Dermis blood vessel endothelial cell (primary cell): ENCODE measurements around the gene CHMP4A. TPM values are rescaled to one million over a fixed set of nuclear protein-coding genes. Genes with fewer than 3 reads are reported as not detected.
A peak's percentile ranks its signal among the peaks of the same experiment; 100 is the strongest.
"Not testable (repeated sequence)": the region's sequence is repeated elsewhere in the genome, so short reads cannot be mapped to it uniquely, and the experiment has no call there.

Source experiments
- DNase-seq: peaks from one replicate; pipeline ENCODE4 v3.0.0; 2010
- total RNA-seq: library from RNA; depleted of rRNA; stranded (reverse); fragments of >200 nt; gene quantifications from 2 replicates; pipeline ENCODE4 v1.2.3, GENCODE V29; 2014

CHMP4A gene
- total RNA-seq, 1 donor from 2014 or later: 39.3 TPM

DNA sequence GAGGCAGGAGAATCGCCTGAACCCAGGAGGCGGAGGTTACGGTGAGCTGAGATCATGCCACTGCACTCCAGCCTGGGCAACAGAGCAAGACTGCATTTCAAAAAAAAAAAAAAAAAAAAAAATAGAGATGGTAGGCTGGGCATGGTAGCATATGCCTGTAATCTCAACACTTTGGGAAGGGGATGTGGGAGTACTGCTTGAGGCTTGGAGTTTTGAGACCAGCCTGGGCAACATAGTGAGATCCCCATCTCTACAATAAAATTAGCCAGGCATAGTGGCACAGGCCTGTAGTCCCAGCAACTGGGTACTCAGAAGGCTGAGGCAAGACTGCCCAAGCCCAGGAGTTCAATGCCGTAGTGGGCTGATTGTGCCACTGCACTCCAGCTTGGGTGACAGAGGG, 9.7 kb upstream of the CHMP4A start:
- not testable (repeated sequence) for DNase-seq

DNA sequence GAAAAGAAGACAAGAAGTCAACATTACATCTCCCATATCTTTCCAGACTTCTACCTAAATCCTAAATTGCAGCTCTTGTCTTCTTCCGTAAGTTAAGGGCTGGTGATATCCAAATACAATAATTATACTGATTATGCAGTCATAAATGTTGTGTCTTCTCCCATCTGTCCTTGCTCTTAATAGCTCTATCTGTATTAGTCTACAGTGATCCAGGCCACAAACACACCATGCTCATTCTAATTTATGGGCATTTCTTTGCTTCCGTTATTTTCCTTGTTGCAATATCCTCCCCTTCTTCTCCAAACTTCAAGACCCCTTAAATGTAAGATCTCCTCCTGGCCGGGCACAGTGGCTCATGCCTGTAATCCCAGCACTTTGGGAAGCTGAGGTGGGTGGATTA, 6.2 kb upstream of the CHMP4A start:
- DNase-seq: no peak

DNA sequence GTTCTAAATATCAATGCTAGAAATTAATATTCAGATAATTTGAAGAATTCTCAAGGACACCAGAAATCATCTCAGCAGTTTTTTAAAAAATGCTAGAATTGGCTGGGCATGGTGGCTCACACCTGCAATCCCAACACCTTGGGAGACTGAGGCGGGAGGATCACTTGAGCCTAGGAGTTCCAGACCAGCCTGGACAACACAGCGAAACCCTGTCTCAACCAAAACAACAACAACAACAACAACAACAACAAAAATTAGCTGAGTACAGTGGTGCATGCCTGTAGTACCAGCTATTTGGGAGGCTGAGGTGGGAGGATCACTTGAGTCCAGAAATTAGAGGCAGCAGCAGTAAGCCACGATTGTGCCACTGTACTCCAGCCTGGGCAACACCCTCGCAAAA, 5.8 kb upstream of the CHMP4A start:
- DNase-seq: no peak

DNA sequence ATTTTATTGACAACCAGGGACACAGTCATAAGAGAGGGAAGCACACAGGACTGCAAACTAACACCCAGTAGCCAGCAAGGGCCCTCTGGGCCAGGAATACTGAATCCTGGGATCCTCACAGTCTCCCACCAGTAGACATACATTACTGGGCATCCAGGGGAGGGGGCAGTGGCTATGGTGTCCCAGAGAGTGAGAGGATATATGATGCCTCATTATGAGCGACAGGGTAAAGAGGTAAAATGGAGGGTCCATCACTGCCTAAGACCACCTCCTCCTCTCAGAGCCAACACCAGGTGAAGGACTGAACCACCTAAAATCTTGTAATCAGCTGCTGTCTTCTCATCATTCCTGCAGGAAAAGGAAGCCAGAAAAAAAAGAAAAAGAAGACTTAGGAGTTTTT, 3.6 kb upstream of the CHMP4A start:
- not testable (repeated sequence) for DNase-seq

DNA sequence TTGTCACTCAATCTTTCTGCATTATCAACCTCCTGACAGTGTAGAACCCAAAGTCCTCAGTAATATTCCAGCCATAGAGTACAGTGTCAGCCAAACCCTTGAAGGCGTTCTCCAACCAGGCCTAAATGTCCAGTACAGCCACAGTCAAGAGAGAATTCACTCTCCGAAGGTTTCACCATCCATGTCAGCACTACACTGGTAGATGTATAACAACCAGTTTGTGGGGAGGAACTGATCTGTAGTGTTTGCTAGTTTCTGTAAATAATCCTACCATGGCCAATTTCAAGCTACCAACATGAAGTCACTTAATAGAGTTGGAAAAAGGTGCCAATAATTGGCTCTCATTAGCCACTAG, 3.0 kb upstream of the CHMP4A start:
- DNase-seq: no peak

DNA sequence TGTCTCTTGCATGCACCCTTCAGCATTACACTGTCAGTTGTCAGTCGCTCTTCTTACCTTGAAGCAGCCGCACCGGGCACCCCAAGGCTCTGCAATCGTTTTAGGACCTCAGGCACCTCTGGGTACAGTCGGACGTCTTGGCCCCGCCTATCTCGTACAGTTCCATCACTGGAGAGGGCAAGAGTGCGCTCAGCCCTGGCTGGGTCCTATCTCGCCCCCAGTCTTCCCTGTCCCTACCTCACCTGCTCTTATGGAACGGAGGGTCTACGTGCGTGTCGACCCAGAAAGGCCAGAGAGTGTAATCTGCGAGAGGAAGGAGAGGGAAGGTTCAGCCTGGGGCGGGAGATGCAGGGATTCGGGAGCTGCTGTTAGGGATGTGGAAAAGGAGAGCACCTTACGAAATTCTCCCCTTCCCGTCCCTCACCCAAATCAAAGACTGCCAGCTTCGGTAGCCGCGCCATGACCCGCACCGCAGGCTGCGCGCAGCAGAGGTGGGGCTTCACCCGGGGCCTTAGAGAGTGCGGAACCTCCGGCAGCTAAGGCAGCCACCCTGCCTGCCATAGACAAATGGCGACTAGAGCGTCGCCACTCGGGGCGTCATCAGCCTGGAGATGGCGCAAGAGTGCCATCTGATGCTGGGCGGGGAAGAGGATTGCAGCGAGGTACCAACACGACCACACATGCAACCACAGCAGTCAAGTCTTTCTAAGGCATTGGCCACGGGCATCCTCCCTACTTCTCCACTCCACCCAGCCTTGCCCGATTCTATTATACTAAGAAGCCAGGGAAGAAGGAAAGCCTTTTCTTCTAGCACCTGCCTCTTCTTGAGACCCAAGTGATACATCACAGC, 2.4 kb upstream of the CHMP4A start, which contains the start of gene MDP1:
Gene MDP1, minus strand, starts transcription at position 572 of the 850 bp plus-strand sequence. Its CDS starts 111 bp downstream, at position 461.
- peak; percentile 95 for DNase-seq

DNA sequence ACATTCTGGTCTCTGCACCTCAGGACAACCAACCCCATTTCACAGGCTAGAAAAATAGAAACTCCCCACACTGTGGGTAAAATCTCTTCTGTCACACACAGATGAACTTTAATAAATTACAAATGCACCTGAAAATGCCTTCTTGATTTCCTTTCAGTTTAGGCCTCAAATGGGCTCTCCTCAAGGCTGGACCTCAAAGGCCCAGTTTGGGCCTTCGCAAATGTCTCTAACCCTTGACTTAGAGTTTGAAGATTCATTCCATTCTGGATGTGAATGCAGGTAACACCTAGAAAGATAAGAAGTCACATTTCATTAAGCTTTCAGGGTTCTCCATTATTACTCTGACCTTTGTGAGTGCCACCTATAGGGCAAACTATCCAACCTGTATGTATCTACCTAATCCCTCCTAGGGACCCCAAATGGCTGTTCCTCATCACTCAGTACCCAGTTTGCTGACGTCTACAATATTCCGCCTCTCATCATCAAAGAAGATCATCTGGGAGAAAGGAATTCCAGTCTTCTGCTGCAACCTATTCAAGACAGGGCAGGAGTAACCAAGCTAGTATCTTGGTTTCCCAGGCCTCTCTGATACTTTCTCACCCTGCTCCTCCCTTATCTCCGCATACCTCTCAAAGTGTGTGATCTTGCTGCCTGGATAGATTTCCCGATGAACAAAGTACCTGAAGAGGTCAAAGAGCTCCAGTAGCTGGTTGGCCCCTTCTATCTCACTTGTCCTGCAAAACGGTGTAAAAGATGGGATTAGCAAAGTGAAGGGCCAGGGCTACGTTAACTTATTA, 776 bp upstream of the CHMP4A start:
- no peak for DNase-seq

DNA sequence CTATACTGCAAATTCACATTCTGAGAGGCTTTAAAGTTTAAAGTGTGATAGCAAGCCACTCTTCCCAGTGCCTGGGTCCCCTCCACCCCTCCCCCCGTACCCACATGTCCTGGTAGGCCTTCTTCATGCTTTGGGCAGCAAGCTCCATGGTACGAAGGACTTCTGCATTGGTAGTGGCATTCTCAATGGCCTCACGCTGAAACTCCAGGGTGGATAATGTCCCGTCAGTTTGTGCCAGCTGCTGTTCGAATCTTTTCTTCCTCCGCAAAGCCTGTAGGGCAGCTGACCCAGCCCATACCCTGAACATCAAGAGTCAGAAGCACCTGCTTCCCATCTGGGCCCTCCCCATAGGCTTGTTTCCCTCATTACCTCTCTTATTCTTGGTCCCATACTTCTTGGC, 2.0 kb downstream of the CHMP4A start:
- no peak for DNase-seq

DNA sequence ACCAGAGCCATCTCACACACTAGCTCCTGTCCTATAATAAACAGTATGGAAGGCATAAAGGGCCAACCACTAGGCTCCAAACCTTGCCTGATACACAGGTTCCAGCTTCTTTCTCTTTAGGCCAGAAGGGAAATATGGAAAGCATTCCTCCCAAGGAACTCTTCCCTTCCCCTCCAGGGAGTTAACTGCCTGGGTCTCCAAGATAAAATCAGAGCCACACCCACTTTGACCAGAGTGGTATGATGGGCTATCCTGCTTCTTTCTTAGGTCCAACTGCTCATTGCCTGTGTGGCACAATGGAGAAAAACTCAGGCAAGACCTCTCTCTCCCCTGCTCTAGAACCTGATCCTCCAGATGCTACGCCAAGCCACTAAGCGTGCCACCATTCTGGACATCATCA, 5.7 kb downstream of the CHMP4A start:
- no peak for DNase-seq

DNA sequence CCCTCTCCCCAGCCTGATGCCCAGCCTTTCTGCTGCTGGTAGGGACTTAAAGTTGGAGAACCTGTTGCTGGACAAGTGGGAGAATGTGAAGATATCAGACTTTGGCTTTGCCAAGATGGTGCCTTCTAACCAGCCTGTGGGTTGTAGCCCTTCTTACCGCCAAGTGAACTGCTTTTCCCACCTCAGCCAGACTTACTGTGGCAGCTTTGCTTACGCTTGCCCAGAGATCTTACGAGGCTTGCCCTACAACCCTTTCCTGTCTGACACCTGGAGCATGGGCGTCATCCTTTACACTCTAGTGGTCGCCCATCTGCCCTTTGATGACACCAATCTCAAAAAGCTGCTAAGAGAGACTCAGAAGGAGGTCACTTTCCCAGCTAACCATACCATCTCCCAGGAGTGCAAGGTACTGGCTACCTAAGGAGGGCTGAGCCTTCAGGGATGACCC, 6.2 kb downstream of the CHMP4A start:
- DNase-seq: no peak

DNA sequence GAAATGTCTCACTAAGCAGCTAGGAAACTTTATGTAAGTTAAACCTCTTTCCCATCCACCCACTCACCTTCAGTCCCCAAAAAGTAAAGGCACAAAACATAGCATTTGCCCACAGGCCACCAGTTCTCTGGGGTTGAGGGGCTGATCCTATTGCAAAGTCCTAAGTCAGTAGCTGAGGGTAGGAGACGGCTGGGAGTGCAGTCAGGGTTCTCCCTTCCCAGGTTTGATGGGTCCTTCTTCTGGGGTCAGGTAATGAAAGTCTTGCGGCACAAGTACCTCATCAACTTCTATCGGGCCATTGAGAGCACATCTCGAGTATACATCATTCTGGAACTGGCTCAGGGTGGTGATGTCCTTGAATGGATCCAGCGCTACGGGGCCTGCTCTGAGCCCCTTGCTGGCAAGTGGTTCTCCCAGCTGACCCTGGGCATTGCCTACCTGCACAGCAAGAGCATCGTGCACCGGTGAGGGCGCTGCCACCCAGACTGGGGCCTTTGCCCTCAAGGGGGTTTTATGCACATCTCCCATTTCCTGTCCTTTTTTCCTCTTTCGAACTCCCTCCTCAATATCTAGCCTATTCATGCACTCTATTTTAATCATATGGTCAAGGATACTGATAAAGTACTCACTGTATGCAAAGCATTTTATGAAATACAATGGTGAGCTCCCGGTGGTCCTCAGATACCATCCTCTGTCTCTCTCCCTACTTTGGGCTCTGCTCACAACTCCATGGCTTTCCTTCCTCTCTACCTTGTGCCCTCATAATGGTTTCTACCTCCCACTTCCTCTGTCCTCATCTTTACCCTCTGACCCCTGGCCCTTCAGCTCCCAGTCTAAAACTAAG, 6.8 kb downstream of the CHMP4A start:
- DNase-seq: no peak

DNA sequence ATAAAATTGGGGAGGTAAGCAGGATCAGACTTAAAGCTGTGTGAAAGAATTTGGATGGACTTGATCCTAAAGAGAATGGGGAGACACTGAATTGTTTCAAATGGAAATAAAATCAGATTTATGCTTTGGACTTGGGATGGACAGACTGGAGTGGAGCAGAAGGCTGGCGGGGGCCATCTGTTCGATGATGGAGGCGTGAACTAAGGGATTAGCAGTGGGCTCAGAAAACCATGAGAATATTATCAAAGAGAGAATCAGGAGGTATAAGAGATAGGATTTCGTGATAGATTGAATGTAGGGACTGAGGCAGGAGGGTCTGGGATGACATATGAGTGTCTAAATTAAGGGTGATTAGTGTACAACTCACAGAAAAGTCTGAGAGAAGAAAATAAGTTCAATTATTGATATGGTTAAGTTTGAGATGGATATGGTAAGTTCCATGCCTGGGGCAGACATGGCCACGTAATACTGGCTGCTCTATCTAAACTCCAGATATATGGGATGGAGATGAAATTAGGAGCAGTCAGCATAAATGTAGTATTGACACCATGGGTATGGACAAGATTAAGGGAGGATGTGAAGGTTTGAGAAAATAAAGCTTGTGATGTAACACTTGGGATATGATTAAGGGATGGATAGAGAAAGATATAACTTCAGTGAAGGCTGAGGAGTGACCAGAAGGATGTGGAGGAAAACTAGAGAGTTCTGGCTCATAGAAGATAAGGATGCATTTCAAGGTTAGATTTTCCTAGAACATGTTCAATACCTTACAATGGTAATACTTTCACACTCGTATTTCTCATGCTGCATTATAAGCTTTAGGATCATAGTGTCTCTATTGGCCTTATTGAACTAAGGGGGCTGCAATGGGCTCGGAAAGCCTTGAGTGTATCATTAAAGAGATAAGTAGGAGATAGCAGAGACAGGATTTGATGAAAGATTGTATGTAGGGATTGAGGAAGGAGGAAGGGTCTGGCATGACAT, 8.8 kb downstream of the CHMP4A start:
- DNase-seq: no peak

DNA sequence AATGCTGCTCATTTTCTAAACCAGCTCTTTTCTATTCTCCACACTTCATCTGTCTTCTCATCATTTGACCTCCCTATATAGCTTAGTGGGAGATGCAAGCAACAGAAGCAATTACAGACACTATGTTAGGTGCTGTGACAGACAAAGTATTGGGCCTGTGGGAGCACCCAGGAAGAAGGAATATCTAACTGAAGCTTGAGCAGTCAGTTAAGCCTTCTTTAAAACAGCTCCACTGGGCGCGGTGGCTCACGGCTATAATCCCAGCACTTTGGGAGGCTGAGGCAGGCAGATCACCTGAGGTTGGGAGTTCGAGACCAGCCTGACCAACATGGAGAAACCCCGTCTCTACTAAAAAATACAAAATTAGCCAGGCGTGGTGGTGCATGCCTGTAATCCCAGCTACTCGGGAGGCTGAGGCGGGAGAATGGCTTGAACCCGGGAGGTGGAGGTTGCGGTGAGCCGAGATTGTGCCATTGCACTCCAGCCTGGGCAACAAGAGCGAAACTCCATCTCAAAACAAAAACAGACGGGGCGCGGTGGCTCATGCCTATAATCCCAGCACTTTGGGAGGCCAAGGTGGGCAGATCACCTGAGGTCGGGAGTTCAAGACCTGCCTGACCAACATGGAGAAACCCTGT, 9.9 kb downstream of the CHMP4A start:
- not testable (repeated sequence) for DNase-seq

DNA sequence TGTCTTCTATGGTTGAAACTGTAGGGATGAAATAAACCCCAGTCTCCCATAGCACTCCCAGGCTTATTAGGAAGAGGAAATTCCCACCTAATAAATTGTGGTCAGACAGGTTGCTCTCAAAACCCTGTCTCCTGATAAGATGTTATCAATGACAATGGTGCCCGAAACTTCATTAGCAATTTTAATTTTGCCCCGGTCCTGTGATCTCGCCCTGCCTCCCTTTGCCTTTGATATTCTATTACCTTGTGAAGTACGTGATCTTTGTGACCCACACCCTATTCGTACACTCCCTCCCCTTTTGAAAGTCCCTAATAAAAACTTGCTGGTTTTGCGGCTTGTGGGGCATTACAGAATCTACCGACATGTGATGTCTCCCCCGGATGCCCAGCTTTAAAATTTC, 10.8 kb downstream of the CHMP4A start:
- DNase-seq: not testable (repeated sequence)

DNA sequence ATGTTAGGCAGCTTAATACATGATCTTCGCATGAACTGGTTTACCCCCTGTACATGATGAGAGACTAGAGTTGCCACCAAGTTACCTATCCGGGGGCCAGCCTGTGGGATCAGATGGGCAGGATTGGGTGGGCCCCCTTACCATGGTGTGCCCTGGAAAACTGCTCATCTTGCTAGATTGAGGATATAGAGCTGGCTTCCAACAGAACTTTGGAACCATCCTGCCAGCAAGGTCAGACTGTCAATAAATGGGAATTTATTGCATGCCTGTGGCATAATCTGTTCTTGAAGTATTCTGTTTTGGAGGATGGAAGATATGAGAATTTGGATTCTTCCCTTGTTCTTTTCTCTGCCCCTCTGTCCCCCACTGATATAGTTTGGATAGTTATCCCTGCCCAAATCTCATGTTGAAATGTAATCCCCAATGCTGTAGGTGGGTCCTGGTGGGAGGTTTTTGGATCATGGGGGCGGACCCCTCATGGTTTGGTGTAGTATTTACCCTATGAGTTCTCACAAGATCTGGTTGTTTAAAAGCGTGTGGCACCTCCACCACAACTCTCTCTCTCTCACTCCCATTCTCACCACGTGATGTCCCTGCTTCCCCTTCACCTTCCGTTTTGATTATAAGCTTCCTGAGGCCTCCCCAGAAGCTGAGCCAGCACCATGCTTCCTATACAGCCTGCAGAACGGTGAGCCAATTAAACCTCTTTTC, 14.3 kb downstream of the CHMP4A start:
- DNase-seq: no peak

DNA sequence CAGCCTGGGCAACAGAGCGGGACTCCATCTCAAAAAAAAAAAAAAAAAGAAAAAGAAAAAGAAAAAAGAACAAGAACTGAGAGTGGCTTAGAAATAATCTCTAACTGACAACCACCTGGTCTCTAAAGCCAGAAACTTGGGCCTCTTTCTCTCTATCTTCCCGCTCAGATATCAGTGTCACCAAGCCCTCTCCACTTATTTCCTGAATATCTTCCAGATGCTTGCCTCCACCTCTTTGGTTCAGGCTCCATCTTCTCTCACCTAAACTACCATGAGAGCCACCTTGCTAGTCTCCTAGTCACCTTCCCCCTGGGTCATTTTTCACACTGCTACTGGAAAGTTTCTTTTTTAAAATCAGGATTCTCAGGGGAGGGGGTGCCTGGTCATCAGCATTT, 16.2 kb downstream of the CHMP4A start:
- DNase-seq: no peak

DNA sequence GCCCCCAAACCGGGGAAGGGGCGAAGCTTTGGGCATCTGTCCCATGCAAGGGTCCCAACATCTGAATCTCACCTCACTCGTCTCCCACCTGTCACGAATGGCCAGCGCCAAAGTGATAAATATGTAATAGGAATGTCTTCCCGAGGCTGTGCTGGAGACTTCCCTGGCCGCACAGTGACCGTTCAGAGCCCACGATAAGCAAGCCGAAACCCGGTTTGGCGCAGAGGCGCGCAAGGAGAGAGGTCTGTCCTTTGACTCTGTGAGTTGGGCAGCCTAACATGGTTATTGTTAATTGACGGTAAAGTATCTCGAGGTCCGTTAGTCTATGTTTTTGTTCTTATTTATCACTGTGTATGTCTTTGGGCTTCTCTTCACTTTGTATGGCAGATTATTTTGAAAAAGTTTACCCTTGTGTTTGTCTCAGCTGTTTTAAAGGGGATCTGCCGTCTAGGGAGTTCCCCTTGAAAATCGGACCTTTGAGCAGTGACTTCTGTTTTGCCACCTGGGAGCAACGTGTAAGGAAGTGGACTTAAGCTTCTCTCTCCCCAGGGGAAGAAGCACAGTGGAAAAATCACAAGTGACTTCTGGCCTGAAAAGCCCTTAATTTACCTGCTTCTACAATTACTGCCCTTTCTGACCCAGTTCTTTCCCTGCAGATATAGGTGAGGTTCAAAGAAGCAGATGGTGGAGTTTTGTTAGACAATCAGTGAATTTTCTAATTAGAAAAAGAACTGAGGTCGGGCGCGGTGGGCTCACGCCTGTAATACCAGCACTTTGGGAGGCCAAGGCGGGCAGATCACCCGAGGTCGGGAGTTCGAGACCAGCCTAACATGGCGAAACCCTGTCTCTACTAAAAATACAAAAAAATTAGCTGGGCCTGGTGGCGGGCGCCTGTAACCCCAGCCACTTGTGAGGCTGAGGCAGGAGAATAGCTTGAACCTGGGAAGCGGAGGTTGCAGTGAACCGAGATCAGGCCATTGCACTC, 16.9 kb downstream of the CHMP4A start:
- DNase-seq: peak; percentile 49

DNA sequence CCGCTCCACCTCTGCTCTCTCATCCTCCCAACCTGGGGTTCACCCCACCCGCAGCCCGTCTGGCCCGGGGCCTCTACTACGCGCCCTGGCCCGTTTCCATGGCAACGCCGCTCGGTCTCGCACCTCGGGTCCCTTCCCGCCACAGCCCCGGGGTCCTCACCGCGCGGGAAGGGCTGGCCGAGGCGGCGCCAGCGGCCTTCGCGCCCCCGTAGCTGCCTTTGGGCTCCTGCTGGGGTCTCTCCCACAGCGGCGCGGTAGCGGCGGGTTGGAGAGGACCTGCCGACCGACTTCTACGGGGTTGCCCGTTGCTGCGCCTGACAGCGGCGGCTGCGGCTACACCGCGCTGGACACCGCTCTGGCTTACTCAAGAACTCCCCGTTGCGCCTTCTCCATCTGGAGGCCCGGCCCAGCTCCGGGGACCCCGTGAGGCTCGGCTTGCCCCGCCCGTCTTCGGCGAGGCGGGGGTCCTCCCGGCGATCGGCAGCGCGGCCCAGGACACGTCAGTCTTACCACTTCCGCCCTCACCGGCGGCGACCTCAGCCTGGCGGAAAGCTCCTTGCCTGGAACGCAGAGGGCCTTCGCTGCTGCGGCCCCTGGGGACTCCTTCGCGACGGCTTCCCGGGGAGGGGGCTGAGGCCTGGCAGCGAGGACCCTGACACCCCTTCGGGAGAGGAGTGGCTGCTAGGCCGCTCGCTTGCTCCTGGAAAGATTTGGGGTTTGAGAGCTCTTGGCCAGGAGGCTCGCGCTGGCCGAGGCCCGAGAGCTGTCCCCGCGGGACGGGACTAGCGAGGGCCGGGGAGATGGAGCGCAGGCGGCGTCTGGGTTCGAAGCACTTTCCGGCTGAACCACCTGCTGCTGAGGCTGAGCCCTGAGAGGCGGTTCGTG, 17.9 kb downstream of the CHMP4A start, which contains the start of gene TM9SF1:
Gene TM9SF1, minus strand, starts transcription at position 256 of the 885 bp plus-strand sequence. CDS start 422 bp downstream, outside the sequence.
- peak; percentile 93 for DNase-seq
